K562 (cell line): ENCODE results near the gene PRKAA1. TPM values are rescaled to one million over a fixed set of nuclear protein-coding genes. Genes with fewer than 3 reads are reported as not detected.

Experiments used
- ARNT ChIP-seq, 2 experiments: fragments of 450-650 bp; IDR thresholded peaks; 2 replicates each; pipeline ENCODE4 v1.6.1; 2016; ENCODE audit warnings: mild to moderate bottlenecking in 1 of 2
- ESRRB ChIP-seq: fragments of 250-450 bp; sonication (Bioruptor Pico); IDR thresholded peaks from 2 replicates; pipeline ENCODE4 v1.5.0; 2020; ENCODE audit warnings: mild to moderate bottlenecking, moderate library complexity, borderline replicate concordance
- MAFK ChIP-seq: IDR thresholded peaks from 2 replicates; pipeline ENCODE4 v1.6.1; 2011; ENCODE audit warnings: low read length, improper control_type of control experiment
- MYC ChIP-seq, 2 experiments: fragments of 250-450 bp in 1 of 2; sonication (Bioruptor Pico) in 1 of 2; IDR thresholded peaks; 2 replicates each; pipeline versions ENCODE4 v1.5.1 to v1.6.1; 2012 to 2021; ENCODE audit warnings: low read depth in 2 of 2, borderline replicate concordance in 1 of 2, improper control_type of control experiment in 1 of 2, low read length in 1 of 2, mild to moderate bottlenecking in 1 of 2, moderate library complexity in 1 of 2
- MYNN ChIP-seq, 2 experiments: sonication (generic); formaldehyde crosslinking in 1 of 2; IDR thresholded peaks; 2 replicates each; pipeline versions ENCODE4 v1.5.0 to v1.6.1; 2016 to 2020; ENCODE audit warnings: antibody characterized with exemption in 1 of 2, missing genetic modification reagents in 1 of 2
- NBN ChIP-seq: fragments of 450-650 bp; IDR thresholded peaks from 2 replicates; pipeline ENCODE4 v1.6.1; 2016; ENCODE audit warnings: low read depth, mild to moderate bottlenecking
- NFRKB ChIP-seq: fragments of 450-650 bp; IDR thresholded peaks from 2 replicates; pipeline ENCODE4 v1.6.1; 2016; ENCODE audit warnings: low read depth
- PHTF2 ChIP-seq: fragments of 250-450 bp; sonication (Bioruptor Pico); IDR thresholded peaks from 2 replicates; pipeline ENCODE4 v1.5.0; 2021; ENCODE audit warnings: mild to moderate bottlenecking
- POLR2AphosphoS2 ChIP-seq: IDR thresholded peaks from 2 replicates; pipeline ENCODE4 v1.6.1; 2012; ENCODE audit warnings: low read length, improper control_type of control experiment
- SAFB2 ChIP-seq: fragments of 200-400 bp; formaldehyde crosslinking; IDR thresholded peaks from 2 replicates; pipeline ENCODE4 v1.6.1; 2018; ENCODE audit warnings: borderline replicate concordance, low read length, low read depth, moderate library complexity; ENCODE audit not compliant: severe bottlenecking
- SIRT6 ChIP-seq: IDR thresholded peaks from one replicate; pipeline ENCODE4 v1.6.1; 2012; ENCODE audit warnings: low read depth, mild to moderate bottlenecking, control low read depth, inconsistent platforms, low read length, moderate library complexity
- SMAD3 ChIP-seq: fragments of 450-650 bp; formaldehyde crosslinking; conservative IDR thresholded peaks from 2 replicates; pipeline ENCODE4 v1.4.0; 2020; ENCODE audit warnings: mild to moderate bottlenecking
- SUPT5H ChIP-seq: fragments of 450-650 bp; IDR thresholded peaks from 2 replicates; pipeline ENCODE4 v1.6.1; 2016
- ZC3H11A ChIP-seq: IDR thresholded peaks from 2 replicates; pipeline ENCODE4 v1.6.1; 2012; ENCODE audit warnings: low read depth, low read length, improper control_type of control experiment
- ZNF217 ChIP-seq: sonication (generic); formaldehyde crosslinking; IDR thresholded peaks from 2 replicates; pipeline ENCODE4 v1.8.0; 2022; ENCODE audit warnings: mild to moderate bottlenecking, missing genetic modification reagents
- ZNF445 ChIP-seq: fragments of 250-450 bp; sonication (Bioruptor Pico); IDR thresholded peaks from 2 replicates; pipeline ENCODE4 v1.4.0; 2020; ENCODE audit warnings: low read depth, mild to moderate bottlenecking, moderate library complexity
- ZNF780A ChIP-seq: fragments of 250-450 bp; sonication (Bioruptor Pico); IDR thresholded peaks from 2 replicates; pipeline ENCODE4 v1.5.0; 2021; ENCODE audit warnings: mild to moderate bottlenecking
- polyA plus RNA-seq, 8 experiments: library from polyadenylated mRNA; depleted of rRNA in 4 of 8; stranded (reverse) in 5 of 8; unstranded in 3 of 8; fragments of >200 nt; fragmentation: Nextera tagmentation in 2 of 8; fragmentation: Illumina TruSeq in 1 of 8; extraction: Ambion mirVana in 2 of 8; extraction: Trizol in 1 of 8; gene quantifications; 2 replicates each; pipeline versions ENCODE4 v1.2.1 to v1.2.3, GENCODE V29; 2011 to 2014; ENCODE audit warnings: inconsistent platforms in 1 of 8, missing spikeins in 1 of 8
- total RNA-seq, 7 experiments: library from RNA; depleted of rRNA in 6 of 7; stranded (reverse); fragments of >200 nt in 6 of 7; fragmentation: Illumina TruSeq in 2 of 7; extraction: Trizol in 2 of 7; gene quantifications; 2 replicates each; pipeline versions ENCODE4 v1.2.1 to v1.2.3, GENCODE V29; 2011 to 2021; ENCODE audit warnings: low replicate concordance in 1 of 7
- TF ChIP-seq, protein P1 (sequence below): fragments of 250-450 bp; sonication (Bioruptor Pico); IDR thresholded peaks from 2 replicates; pipeline ENCODE4 v1.8.0; 2021; ENCODE audit warnings: moderate library complexity, mild to moderate bottlenecking, inconsistent platforms
- TF ChIP-seq, protein P2 (sequence below): sonication (generic); formaldehyde crosslinking; IDR thresholded peaks from 2 replicates; pipeline ENCODE4 v1.8.0; 2022; ENCODE audit warnings: mild to moderate bottlenecking, missing genetic modification reagents

PRKAA1 gene
- total and polyA plus RNA-seq, 9 of the 15 experiments (the other 6 are each of a cell fraction or from before 2014, with no cell fraction given), result 24.5 to 84.0 (median 51.4) TPM

DNA sequence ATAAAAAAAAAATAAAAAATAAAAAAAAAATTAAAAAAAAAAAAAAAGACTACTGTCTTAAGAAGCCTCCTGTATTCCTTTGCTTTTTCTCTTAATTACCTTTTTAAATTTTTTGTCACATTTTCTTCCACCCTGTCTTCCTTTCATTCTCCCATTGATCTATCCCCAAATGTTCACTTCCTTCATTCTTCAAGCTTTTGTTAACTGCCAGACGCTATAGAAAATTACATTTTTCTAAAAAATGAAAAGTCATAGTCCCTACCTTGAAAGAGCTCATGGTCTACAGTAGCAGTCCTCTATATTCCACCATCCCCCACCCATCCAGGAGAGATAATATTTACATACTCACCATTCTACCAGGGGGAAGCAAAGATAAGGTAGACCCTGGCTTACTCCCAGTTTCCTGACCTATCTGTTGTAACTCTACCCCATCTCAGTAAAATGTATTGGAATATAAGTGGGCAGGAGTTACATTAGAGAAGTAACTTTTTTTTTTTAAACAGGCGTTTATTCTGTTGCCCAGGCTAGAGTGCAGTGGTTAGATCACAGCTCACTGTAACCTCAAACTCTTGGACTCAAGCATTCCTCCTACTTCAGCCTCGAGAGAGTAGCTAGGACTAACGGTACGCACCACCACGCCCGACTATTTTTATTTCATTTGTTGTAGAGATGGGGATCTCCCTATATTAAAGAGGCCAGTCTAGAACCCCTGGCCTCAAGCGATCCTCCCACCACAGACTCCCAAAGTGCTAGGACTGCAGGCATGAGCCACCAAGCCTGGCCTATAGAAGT lies 3.8 kb upstream of the PRKAA1 start (continued):
- TF ChIP-seq MAFK (peak; percentile 60; the same call in 1 of the 2 replicates), SIRT6 (no peak), SUPT5H (0 out of 2 replicates have a peak, but pooled peaks have one; percentile 37), MYNN (IDR thresholded peaks at IDR 0.05) (peak; percentile 73; the same call in 1 of the 2 replicates), MYNN (CRISPR knock-in tag; IDR thresholded peaks at IDR 0.05) (no peak), SMAD3 (no peak), SAFB2 (no peak), NFRKB (peak; percentile 37; the same call in 1 of the 2 replicates), ARNT (IDR thresholded peaks at IDR 0.05) (peak; percentile 84 to 88), MYC (IDR thresholded peaks at IDR 0.05; ENCODE audit: low read depth, low read length) (peak; percentile 88), MYC (CRISPR knock-in tag; IDR thresholded peaks at IDR 0.05; ENCODE audit: borderline replicate concordance, low read depth) (no peak), PHTF2 (no peak), ZC3H11A (0 out of 2 replicates have a peak, but pooled peaks have one; percentile 45), NBN (peak; percentile 87; the same call in 1 of the 2 replicates), POLR2AphosphoS2 (no peak), ESRRB (CRISPR knock-in tag) (peak; percentile 52; the same call in 1 of the 2 replicates), ZNF445 (CRISPR knock-in tag) (no peak), ZNF780A (CRISPR knock-in tag) (no peak), ZNF217 (CRISPR knock-in tag) (no peak)
- TF ChIP-seq, protein P1, sequence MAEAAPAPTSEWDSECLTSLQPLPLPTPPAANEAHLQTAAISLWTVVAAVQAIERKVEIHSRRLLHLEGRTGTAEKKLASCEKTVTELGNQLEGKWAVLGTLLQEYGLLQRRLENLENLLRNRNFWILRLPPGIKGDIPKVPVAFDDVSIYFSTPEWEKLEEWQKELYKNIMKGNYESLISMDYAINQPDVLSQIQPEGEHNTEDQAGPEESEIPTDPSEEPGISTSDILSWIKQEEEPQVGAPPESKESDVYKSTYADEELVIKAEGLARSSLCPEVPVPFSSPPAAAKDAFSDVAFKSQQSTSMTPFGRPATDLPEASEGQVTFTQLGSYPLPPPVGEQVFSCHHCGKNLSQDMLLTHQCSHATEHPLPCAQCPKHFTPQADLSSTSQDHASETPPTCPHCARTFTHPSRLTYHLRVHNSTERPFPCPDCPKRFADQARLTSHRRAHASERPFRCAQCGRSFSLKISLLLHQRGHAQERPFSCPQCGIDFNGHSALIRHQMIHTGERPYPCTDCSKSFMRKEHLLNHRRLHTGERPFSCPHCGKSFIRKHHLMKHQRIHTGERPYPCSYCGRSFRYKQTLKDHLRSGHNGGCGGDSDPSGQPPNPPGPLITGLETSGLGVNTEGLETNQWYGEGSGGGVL, result no peak
- TF ChIP-seq, protein P2, sequence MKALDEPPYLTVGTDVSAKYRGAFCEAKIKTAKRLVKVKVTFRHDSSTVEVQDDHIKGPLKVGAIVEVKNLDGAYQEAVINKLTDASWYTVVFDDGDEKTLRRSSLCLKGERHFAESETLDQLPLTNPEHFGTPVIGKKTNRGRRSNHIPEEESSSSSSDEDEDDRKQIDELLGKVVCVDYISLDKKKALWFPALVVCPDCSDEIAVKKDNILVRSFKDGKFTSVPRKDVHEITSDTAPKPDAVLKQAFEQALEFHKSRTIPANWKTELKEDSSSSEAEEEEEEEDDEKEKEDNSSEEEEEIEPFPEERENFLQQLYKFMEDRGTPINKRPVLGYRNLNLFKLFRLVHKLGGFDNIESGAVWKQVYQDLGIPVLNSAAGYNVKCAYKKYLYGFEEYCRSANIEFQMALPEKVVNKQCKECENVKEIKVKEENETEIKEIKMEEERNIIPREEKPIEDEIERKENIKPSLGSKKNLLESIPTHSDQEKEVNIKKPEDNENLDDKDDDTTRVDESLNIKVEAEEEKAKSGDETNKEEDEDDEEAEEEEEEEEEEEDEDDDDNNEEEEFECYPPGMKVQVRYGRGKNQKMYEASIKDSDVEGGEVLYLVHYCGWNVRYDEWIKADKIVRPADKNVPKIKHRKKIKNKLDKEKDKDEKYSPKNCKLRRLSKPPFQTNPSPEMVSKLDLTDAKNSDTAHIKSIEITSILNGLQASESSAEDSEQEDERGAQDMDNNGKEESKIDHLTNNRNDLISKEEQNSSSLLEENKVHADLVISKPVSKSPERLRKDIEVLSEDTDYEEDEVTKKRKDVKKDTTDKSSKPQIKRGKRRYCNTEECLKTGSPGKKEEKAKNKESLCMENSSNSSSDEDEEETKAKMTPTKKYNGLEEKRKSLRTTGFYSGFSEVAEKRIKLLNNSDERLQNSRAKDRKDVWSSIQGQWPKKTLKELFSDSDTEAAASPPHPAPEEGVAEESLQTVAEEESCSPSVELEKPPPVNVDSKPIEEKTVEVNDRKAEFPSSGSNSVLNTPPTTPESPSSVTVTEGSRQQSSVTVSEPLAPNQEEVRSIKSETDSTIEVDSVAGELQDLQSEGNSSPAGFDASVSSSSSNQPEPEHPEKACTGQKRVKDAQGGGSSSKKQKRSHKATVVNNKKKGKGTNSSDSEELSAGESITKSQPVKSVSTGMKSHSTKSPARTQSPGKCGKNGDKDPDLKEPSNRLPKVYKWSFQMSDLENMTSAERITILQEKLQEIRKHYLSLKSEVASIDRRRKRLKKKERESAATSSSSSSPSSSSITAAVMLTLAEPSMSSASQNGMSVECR (CRISPR knock-in tag), result no peak
